Activated CD8-positive, alpha-beta memory T cell treated with anti-CD3 and anti-CD28 coated beads, Interleukin-2, amount 10 ng/mL, durations not matched to agents 7 days and 5 days (primary cell): ENCODE measurements around the gene OR6K3. TPM values are rescaled to one million over a fixed set of nuclear protein-coding genes. Genes with fewer than 3 reads are reported as not detected.
"Not testable (repeated sequence)": the region's sequence is repeated elsewhere in the genome, so short reads cannot be mapped to it uniquely, and the experiment has no call there.

Experiments used
- ATAC-seq: fragments of 150-1000 bp; cut with Tn5 transposase; one replicate; pipeline ENCODE4 v1.10.0; 2021; ENCODE audit warnings: moderate library complexity
- CTCF ChIA-PET: fragments of 350-600 bp; sonication (Branson Sonifier 250); formaldehyde crosslinking; loops from one replicate; lab custom pipeline; 2021; ENCODE audit warnings: antibody characterized with exemption; lab: Charles Lee
- DNase-seq: peaks from one replicate; pipeline ENCODE4 v3.0.0-alpha.2; 2020
- H3K27ac Mint-ChIP-seq: one replicate; pipeline ENCODE4 v1.8.0; 2021; ENCODE audit warnings: mild to moderate bottlenecking, mixed read lengths
- H3K27me3 Mint-ChIP-seq: one replicate; pipeline ENCODE4 v1.8.0; 2021; ENCODE audit warnings: mixed read lengths
- H3K36me3 Mint-ChIP-seq: one replicate; pipeline ENCODE4 v1.8.0; 2021; ENCODE audit warnings: mild to moderate bottlenecking, mixed read lengths
- H3K4me1 Mint-ChIP-seq: one replicate; pipeline ENCODE4 v1.8.0; 2021; ENCODE audit warnings: mixed read lengths
- H3K4me3 Mint-ChIP-seq: one replicate; pipeline ENCODE4 v1.8.0; 2021; ENCODE audit warnings: mild to moderate bottlenecking, moderate library complexity, mixed read lengths
- H3K9me3 Mint-ChIP-seq: one replicate; pipeline ENCODE4 v1.8.0; 2022; ENCODE audit warnings: low read depth, mixed read lengths
- total RNA-seq, 2 experiments: library from RNA; stranded (reverse); gene quantifications; one replicate each; pipeline ENCODE4 v1.2.3, GENCODE V29; 2021

The OR6K3 gene
- total RNA-seq, 2 experiments from 2014 or later: not detected

DNA sequence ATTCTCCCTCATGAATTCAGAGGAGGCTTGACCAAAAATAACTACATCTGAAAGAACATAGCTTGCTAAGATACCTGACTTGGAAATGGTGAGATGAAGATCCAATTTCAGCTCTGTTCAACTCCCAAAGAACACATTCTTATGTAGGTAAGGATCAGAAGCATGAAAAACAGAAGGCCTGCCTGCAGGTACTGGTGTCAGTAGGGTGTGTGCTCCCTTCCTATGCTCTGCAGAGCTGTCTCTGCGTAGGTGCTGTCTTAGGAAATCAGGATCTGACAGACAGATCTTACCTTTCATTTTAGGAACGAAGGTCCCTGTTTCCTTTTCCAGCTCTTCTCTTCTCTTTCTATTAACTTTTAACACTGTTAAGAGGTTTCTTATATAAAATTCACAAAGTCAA is 14.4 kb downstream of the OR6K3 start:
- no peak overlapping the region for H3K27ac Mint-ChIP-seq
- CTCF ChIA-PET: no interaction called here

DNA sequence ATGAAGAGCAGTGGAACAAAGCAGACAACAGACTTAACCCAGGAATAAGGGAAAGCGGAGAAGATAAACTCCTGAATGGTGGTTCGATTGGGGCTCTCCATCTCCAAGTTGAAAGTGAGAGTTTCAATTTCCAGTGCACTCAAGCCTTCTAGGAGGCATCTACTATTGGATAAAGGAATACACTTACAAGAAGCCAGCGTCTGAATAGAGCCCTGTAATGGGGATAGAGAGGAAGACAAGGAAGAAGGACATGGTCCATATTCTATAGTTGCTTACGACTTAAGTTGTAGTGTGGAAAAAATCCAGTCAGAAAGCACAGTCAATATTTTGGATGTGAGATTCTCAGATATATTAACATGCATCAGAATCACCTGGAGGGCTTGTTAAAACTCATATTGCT is 20.0 kb downstream of the OR6K3 start, which contains the start of gene OR6K2:
Gene OR6K2 (minus strand): TSS at position 101 of the 400 bp plus-strand sequence. CDS start 0 bp downstream, at position 101.
- DNase-seq: no peak
- Mint-ChIP-seq H3K36me3 (no peaks in the 10 kb centered on the region), H3K9me3 (no peaks in the 10 kb centered on the region), H3K27ac (no peak within 1 kb of the TSS), H3K4me1 (no peaks in the 10 kb centered on the region), H3K27me3 (peaks cover 5% of the 10 kb centered on the region), H3K4me3 (no peak within 1 kb of the TSS)
- no peak for ATAC-seq
- CTCF ChIA-PET: no interaction called here

More for the DNA sequence above, 14.4 kb downstream of the OR6K3 start:
- H3K27me3 Mint-ChIP-seq: peaks cover 5% of the 10 kb centered on the region
- no peaks in the 10 kb centered on the region for H3K36me3 Mint-ChIP-seq
- H3K4me3 Mint-ChIP-seq: no peak overlapping the region
- no peaks in the 10 kb centered on the region for H3K9me3 Mint-ChIP-seq
- ATAC-seq (no peak), DNase-seq (no peak)
- H3K4me1 Mint-ChIP-seq: no peaks in the 10 kb centered on the region

DNA sequence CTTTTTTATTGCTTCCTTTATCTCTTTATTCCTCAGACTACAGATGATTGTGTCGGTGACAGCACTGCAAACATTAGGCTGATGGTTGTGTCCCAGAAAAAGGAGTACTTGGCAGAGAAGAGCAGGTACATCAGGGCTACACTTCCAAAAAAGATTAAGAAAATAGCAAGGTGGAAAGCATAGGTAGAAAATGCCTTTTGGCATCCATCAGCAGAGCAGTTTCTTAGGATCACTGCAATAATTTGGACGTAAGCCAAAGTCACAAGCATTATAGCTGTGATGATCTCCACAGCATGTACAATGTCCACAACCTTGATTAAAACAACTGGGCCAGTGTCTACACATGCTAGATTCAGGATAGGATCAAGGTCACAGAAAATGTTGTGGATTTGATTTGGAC is 25.9 kb downstream of the OR6K3 start:
- Mint-ChIP-seq H3K36me3 (no peaks in the 10 kb centered on the region), H3K4me3 (no peak overlapping the region), H3K4me1 (no peaks in the 10 kb centered on the region), H3K27me3 (peaks cover 6% of the 10 kb centered on the region), H3K9me3 (no peaks in the 10 kb centered on the region), H3K27ac (no peak overlapping the region)
- DNase-seq: no peak
- CTCF ChIA-PET: no interaction called here
- ATAC-seq: no peak

DNA sequence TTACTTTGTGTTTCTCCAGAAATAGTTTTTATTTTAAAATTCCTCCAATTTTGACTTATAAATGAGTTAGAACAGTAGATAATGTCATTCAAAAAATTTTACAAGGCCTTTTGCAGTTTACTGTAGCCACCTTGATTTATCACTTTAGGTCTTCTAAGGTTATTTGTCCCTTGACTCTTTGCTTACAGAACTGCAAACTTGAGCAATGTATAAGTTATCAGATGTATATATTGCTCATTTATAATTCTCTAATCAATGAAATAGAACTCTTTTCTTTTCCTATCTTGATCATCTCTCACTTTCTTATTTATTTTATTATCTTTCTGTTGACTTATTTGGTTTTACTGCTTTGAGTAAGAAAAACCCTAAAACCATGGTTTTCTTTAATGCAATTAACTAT is 28.2 kb downstream of the OR6K3 start:
- Mint-ChIP-seq H3K27ac (no peak overlapping the region), H3K9me3 (no peaks in the 10 kb centered on the region), H3K4me3 (no peak overlapping the region), H3K4me1 (no peaks in the 10 kb centered on the region), H3K36me3 (no peaks in the 10 kb centered on the region), H3K27me3 (peaks cover 13% of the 10 kb centered on the region)
- no peak for DNase-seq
- no peak for ATAC-seq
- CTCF ChIA-PET: no interaction called here

DNA sequence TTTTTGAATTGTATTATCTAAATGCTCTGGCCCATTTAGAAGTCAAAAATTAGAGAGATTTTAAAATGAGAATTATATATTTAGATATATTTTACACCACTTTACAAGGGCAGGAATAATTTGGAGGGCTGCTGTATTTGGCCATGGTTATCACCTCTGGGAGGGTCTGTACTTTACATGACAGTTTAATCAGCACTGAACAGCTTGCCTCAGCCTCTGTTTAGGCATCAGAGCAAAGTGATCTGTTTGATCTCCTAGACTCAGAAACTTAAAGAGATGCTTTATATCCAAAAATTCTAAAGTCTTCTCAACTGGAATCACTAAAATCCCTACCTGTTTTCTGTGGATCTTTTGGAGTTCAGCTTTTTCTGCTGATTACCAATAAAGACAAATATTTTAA is 28.6 kb downstream of the OR6K3 start:
- peaks cover 15% of the 10 kb centered on the region for H3K27me3 Mint-ChIP-seq

DNA sequence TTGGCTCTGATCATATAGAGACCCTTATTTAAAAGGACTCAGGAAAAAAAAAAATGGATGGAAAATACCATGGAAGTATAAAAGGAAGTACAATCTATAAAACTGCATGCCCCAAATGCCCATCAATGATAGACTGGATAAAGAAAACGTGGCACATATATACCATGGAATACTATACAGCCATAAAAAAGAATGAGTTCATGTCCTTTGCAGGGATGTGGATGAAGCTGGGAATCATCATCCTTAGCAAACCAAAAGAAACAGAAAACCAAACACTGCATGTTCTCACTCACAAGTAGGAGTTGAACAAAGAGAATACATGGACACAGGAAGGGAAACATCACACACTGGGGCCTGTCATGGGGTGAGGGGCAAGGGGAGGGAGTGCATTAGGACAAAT is 29.4 kb downstream of the OR6K3 start:
- H3K4me1 Mint-ChIP-seq, CTCF ChIA-PET, DNase-seq, H3K4me3 Mint-ChIP-seq, H3K27ac Mint-ChIP-seq, H3K9me3 Mint-ChIP-seq, ATAC-seq, H3K36me3 Mint-ChIP-seq: not testable (repeated sequence)
- H3K27me3 Mint-ChIP-seq: peaks cover 15% of the 10 kb centered on the region

More for the DNA sequence above, 28.6 kb downstream of the OR6K3 start:
- Mint-ChIP-seq H3K9me3 (no peaks in the 10 kb centered on the region), H3K4me1 (no peaks in the 10 kb centered on the region), H3K4me3 (no peak overlapping the region), H3K27ac (no peak overlapping the region), H3K36me3 (no peaks in the 10 kb centered on the region)
- CTCF ChIA-PET: no interaction called here
- DNase-seq (no peak), ATAC-seq (no peak)

DNA sequence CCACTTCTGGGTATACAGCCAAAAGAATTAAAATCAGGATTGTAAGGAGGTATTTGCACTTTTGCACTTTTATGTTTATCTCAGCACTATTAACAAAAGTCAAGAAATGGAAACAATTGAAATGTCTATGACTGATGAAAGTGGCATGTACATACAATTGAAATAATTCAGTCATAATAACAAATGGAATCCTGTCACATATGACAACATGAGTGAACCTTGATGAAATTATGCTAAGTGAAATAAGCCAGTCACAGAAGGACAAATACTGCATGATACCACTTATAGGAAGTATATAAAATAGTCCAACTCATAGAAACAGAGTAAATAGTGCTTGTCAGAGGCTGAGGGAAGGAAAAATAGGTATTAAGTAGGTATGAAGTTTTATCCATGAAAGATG is 30.6 kb downstream of the OR6K3 start:
- no peaks in the 10 kb centered on the region for H3K9me3 Mint-ChIP-seq

DNA sequence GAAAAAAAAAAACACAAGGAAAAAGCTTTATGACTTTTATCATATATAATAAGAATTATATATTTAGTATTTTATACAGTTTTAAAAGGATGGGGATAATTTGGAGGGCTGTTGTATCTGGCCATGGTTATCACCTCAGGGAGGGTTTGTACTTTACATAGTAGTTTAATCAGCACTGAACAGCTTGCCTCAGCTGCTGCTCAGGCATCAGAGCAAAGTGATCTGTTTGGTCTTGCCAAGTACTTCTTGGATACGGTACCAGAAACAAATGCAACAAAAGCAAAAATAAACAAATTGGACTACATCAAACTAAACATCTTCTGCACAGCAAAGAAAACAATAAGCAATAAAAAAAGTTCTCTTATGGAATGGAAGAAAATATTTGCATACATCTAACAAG is 31.4 kb downstream of the OR6K3 start:
- H3K27me3 Mint-ChIP-seq: peaks cover 21% of the 10 kb centered on the region
- no peak overlapping the region for H3K4me3 Mint-ChIP-seq
- H3K27ac Mint-ChIP-seq: no peak overlapping the region
- CTCF ChIA-PET: no interaction called here
- ATAC-seq: no peak
- no peaks in the 10 kb centered on the region for H3K4me1 Mint-ChIP-seq
- H3K9me3 Mint-ChIP-seq: no peaks in the 10 kb centered on the region
- DNase-seq: no peak
- H3K36me3 Mint-ChIP-seq: no peaks in the 10 kb centered on the region

More for the DNA sequence above, 30.6 kb downstream of the OR6K3 start:
- Mint-ChIP-seq H3K27ac (no peak overlapping the region), H3K27me3 (peaks cover 16% of the 10 kb centered on the region), H3K4me1 (no peaks in the 10 kb centered on the region), H3K4me3 (no peak overlapping the region), H3K36me3 (no peaks in the 10 kb centered on the region)
- DNase-seq (no peak), ATAC-seq (no peak)
- CTCF ChIA-PET: no interaction called here

DNA sequence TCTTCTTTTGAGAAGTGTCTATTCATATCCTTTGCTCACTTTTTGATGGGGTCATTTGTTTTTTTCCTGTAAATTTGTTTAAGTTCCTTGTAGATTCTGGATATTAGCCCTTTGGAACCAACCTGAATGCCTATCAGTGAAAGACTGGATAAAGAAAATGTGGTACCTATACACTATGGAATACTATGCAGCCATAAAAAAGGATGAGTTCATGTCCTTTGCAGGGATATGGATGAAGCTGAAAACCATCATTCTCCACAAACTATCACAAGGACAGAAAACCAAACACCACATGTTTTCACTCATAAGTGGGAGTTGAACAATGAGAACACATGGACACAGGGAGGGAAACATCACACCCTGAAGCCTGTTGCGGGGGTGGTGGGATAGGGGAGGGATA is 32.2 kb downstream of the OR6K3 start:
- H3K27ac Mint-ChIP-seq, H3K9me3 Mint-ChIP-seq, H3K4me3 Mint-ChIP-seq, H3K36me3 Mint-ChIP-seq, ATAC-seq, CTCF ChIA-PET, H3K4me1 Mint-ChIP-seq, DNase-seq: not testable (repeated sequence)
- H3K27me3 Mint-ChIP-seq: peaks cover 27% of the 10 kb centered on the region

DNA sequence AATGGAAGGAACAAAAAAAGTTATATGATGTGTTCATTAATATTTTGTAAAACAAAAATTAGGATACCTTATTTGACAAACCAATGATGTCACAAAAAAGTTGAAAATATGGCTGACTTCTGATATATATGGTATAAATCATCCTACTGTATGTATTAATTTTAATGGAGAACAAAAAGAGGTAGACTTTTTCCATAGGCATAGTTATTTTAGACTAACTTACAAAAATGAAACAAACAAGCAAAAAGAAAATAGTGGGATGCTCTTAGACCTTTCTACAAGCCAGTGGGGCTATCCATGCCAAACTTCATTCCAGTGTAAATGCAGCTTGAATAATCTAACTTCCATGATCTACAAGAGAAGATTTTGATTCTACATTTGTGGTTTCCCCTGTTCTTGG is 33.5 kb downstream of the OR6K3 start:
- Mint-ChIP-seq H3K27me3 (peaks cover 33% of the 10 kb centered on the region), H3K4me1 (no peaks in the 10 kb centered on the region)

DNA sequence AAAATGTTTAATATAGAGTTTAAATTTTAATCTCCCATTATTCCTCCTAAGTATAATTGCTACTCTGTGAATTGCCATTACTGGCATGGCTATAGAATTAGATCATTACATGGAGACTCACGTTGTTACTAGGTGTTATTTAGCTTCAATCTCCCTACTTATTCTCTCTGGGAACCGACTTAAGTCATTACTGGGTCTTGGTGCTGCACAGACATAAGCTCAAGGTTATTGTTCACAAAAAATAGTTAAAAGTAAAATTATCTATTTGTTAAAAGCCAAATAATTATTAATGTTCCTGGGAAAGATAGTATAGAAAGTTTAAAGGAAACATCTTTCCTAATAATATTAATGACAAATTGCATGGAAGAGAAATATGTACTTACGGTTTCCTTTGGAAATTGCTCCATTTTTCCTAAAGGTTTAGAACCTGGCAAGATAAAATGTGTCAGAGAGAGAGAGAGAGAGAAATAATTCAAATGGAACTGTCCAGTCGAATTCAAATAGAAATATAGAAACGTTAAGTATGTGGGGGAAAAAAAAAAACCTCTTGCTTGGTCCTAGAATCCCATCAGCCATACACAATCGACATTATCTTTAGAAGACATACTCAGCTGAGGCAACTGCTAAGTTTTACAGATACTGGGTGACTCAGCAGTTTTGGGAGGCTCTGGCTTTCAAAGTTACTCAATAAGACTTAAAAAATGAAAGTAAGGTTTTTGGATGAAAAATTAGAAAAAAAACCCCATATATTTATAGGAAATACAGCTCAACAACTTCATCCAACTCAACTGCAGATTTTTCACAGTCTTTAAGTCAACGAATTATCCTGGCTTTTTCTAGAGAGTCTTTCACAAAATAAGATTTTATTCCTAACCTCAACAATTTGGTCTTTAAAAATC is 34.2 kb downstream of the OR6K3 start, which contains the start of gene SPTA1:
Gene SPTA1 (minus strand): TSS at position 605 of the 899 bp plus-strand sequence. CDS start 198 bp downstream, at position 407.
- no peak for DNase-seq
- Mint-ChIP-seq H3K27ac (no peak within 1 kb of the TSS), H3K4me3 (no peak within 1 kb of the TSS), H3K27me3 (peaks cover 36% of the 10 kb centered on the region), H3K4me1 (no peaks in the 10 kb centered on the region), H3K36me3 (no peaks in the 10 kb centered on the region), H3K9me3 (no peaks in the 10 kb centered on the region)
- no peak for ATAC-seq
- CTCF ChIA-PET: no interaction called here

More for the DNA sequence above, 33.5 kb downstream of the OR6K3 start:
- Mint-ChIP-seq H3K36me3 (no peaks in the 10 kb centered on the region), H3K4me3 (no peak overlapping the region), H3K9me3 (no peaks in the 10 kb centered on the region), H3K27ac (no peak overlapping the region)
- no peak for ATAC-seq
- no peak for DNase-seq
- CTCF ChIA-PET: no interaction called here

DNA sequence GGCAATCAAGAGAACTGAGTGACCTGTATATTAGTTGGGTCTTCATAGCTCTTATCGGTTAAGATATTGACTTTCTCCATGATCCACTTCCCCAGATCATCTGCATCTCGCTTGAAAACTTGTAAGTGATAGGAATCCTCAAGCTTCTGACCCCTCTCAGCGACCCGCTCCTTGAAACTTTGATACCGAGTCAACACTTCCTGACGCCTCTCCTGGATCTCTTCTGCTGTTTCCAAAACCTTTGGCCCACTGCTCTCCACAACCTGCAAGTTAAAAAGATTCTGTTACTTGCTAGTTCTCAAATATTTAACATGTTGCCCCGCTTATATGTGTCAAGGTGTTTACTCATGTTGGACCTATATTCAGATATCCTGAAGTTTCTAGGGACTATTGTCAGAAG is 35.4 kb downstream of the OR6K3 start:
- Mint-ChIP-seq H3K9me3 (no peaks in the 10 kb centered on the region), H3K27me3 (peaks cover 35% of the 10 kb centered on the region)

DNA sequence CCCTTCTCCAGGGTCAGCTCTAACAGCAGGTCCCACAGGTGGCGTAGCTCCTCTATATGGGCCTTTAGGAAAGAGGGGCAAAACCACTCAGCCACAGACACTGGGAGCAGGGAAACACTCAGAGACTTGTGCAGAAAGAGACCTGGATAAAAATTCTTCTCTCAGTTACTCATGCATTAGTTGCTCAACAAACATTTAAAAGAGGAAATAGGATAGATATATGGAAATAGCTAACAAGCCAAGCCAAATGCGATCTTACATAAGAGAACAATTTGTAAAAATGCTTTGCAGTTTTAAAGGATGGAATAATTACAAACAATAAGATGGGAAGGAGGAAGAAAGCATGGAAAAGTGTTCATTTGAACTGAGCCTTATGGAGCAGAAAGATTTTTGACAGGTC is 38.9 kb downstream of the OR6K3 start:
- H3K36me3 Mint-ChIP-seq: no peaks in the 10 kb centered on the region
- CTCF ChIA-PET: no interaction called here
- DNase-seq (no peak), ATAC-seq (no peak)
- no peak overlapping the region for H3K4me3 Mint-ChIP-seq
- H3K27ac Mint-ChIP-seq: no peak overlapping the region
- no peaks in the 10 kb centered on the region for H3K9me3 Mint-ChIP-seq
- H3K4me1 Mint-ChIP-seq: peaks cover 4% of the 10 kb centered on the region
- peaks cover 29% of the 10 kb centered on the region for H3K27me3 Mint-ChIP-seq

More for the DNA sequence above, 35.4 kb downstream of the OR6K3 start:
- ATAC-seq (no peak), DNase-seq (no peak)
- CTCF ChIA-PET: no interaction called here
- Mint-ChIP-seq H3K4me1 (no peaks in the 10 kb centered on the region), H3K4me3 (no peak overlapping the region), H3K27ac (no peak overlapping the region), H3K36me3 (no peaks in the 10 kb centered on the region)

DNA sequence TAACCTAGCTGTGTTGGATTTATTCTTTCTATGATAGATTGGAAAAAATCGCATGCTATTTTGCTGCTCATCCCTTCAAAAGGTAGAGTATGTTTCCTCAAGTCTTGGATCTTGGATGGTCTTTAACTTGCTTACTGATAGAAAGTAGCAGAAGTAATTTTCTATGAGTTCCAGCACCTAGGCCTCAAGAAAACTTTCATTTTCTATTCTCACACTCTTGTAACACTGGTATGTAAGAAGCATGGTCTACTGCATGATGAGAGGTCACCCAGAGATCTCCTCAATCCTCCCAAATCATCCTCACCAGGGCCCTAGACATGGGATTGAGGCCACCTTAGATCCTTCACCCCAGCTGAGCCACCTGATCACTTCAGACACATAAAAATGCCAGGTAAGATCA is 41.2 kb downstream of the OR6K3 start:
- Mint-ChIP-seq H3K9me3 (no peaks in the 10 kb centered on the region), H3K36me3 (no peaks in the 10 kb centered on the region), H3K4me1 (peaks cover 4% of the 10 kb centered on the region), H3K4me3 (no peak overlapping the region), H3K27ac (no peak overlapping the region), H3K27me3 (peaks cover 21% of the 10 kb centered on the region)
- DNase-seq (no peak), ATAC-seq (no peak)
- CTCF ChIA-PET: no interaction called here
